Measurements from ENCODE around the gene ACTL8. TPM values are rescaled to one million over a fixed set of nuclear protein-coding genes. Genes with fewer than 3 reads are reported as not detected.

The ACTL8 gene
- total RNA-seq, 4 donors from 2014 or later: not detected

DNA sequence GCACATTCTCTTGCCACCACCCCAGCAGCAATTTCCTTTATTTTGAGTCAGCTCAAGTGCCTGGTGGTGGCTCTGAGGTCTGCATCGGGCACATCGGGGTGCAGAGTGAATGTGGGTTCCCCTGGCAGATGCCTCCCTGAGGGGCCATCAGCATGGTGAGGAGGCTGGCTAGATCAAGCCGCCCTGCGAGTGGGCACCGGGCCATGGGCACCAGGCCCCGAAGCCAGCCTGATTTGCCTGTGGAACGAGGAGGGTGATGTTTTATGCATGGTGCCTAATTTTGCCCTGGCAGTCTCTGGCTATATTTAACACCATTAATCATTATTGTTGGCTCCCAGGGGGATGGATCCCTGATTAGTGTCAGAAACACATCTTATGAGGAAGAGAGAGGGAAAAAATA, 36.3 kb downstream of the ACTL8 start:
- H3K4me3 ChIP-seq: no peak overlapping the region
- H3K36me3 ChIP-seq: no peaks in the 10 kb centered on the region
- no peak overlapping the region for H3K27ac ChIP-seq
- TF ChIP-seq POLR2A (IDR thresholded peaks at IDR 0.05) (no peak), EP300 (IDR thresholded peaks at IDR 0.05) (no peak)
- TF ChIP-seq, protein P1, sequence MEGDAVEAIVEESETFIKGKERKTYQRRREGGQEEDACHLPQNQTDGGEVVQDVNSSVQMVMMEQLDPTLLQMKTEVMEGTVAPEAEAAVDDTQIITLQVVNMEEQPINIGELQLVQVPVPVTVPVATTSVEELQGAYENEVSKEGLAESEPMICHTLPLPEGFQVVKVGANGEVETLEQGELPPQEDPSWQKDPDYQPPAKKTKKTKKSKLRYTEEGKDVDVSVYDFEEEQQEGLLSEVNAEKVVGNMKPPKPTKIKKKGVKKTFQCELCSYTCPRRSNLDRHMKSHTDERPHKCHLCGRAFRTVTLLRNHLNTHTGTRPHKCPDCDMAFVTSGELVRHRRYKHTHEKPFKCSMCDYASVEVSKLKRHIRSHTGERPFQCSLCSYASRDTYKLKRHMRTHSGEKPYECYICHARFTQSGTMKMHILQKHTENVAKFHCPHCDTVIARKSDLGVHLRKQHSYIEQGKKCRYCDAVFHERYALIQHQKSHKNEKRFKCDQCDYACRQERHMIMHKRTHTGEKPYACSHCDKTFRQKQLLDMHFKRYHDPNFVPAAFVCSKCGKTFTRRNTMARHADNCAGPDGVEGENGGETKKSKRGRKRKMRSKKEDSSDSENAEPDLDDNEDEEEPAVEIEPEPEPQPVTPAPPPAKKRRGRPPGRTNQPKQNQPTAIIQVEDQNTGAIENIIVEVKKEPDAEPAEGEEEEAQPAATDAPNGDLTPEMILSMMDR (IDR thresholded peaks at IDR 0.05): no peak
- H3K9me3 ChIP-seq: no peaks in the 10 kb centered on the region
- 87 to 91% methylated on average over 7 of the region's 7 CpGs for WGBS, 2 donors
- peaks cover 0 to 36% of the 10 kb centered on the region in 2 donors for H3K27me3 ChIP-seq
- no peak for DNase-seq (ENCODE audit: low spot score in 2 of 2)
- no peaks in the 10 kb centered on the region for H3K4me1 ChIP-seq

DNA sequence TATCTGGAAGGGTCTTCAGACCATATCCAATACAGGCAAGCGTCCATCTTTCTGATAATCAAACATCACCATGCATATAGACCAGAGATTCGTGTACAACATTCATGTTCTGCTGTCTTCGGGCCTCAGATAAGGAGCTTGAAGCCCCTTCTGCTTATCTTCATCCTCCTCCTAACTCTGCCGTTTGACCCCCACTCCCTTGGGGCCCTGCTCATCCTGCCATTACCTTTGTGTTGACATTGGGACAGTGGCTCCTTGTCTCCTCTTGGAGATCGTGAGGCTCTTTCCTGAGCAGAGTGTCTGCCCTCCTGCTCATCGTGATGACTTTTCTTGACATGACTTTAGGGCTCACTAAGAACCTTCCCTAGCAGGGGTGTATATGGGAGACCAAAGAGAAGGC, 37.3 kb downstream of the ACTL8 start:
- Histone ChIP-seq H3K9me3 (no peaks in the 10 kb centered on the region), H3K27ac (no peak overlapping the region), H3K36me3 (no peaks in the 10 kb centered on the region), H3K27me3 (peaks cover 0 to 30% of the 10 kb centered on the region in 2 donors), H3K4me1 (no peaks in the 10 kb centered on the region), H3K4me3 (no peak overlapping the region)
- no peak for DNase-seq (ENCODE audit: low spot score in 2 of 2)
- WGBS, 2 donors: 77 to 82% methylated on average over 6 of the region's 6 CpGs
- TF ChIP-seq, protein P1 (IDR thresholded peaks at IDR 0.05): no peak
- TF ChIP-seq EP300 (IDR thresholded peaks at IDR 0.05): no peak
- no peak for TF ChIP-seq POLR2A (IDR thresholded peaks at IDR 0.05)

DNA sequence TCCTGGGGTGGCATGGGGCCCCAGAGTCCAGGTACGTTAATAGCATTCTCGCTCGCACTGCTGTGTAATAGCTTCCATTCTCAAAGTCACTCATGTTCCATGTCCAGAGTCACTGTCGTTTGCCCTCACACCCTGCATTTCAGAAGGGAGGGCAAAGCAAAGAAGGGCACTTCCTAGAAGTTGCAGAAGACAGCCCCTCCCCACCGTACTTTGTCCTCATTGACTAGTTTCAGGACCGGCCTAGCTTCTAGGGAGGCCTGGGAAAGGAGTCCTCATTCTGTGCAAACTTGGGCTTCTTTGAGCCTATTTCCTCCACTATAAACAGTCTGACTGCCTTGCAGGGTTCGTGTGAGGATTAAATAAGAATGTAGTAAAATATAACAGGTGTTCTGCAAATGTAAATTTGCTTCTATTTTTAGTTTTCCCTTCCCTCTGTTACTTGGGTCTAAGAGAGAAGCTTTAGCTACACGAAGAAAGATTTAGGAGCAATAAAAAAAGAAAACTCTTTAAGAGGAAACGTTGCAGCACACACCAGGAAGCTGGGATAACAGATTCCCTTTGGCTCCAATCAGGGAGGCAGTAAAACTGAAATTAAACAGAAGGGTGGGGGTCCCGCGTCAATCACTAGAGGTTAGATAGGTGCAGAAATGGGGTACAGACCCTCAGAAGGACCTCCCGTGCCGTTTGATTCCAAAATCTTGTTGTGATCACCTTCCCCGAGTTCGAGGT, 40.1 kb downstream of the ACTL8 start:
- 45 to 46% methylated on average over 15 of the region's 15 CpGs for WGBS, 2 donors
- H3K27ac ChIP-seq: no peak overlapping the region
- DNase-seq (ENCODE audit: low spot score in 2 of 2): no peak
- no peaks in the 10 kb centered on the region for H3K9me3 ChIP-seq
- TF ChIP-seq EP300 (IDR thresholded peaks at IDR 0.05) (no peak), POLR2A (IDR thresholded peaks at IDR 0.05) (no peak)
- TF ChIP-seq, protein P1 (IDR thresholded peaks at IDR 0.05): no peak
- H3K36me3 ChIP-seq: no peaks in the 10 kb centered on the region
- H3K4me1 ChIP-seq: no peaks in the 10 kb centered on the region
- no peak overlapping the region for H3K4me3 ChIP-seq
- H3K27me3 ChIP-seq: peaks cover 0 to 27% of the 10 kb centered on the region in 2 donors

DNA sequence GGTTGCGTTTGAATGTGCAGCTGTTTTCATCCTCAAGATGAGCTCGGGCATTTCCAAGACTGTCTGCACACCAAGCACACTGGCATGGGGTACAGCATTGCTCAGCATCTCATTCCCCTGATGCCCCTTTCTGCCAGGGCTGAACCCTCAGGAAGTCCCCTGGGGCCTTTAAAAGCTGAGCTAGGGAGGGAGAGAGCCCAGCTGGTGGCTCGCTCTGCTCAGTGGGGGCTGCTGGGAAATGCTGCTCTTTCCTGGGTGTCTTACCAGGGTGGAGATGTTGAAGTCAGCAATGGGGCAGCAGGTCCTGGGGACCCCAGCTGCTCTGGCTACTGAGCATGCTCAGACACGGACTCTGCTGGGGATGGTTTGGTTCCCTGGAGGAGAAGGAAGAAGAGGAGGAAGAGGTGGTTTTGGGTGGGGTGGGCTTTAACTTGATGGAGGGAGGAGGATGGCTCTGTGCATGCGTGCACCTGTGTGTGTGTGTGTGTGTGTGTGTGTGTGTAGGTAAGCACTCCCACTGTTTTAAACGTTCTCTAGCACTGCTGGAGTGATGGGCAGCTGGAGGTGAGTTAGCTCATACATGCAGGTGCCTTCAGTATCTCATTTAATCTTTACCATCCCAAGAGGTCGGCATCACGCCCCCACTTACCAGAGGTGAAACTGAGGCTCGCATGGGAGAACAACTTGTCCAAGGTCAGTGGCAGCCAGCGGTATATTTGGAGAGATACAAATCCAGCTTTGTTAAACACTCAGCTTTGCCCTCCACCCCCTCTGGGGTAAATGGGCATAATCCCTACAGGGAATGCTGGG, 40.9 kb downstream of the ACTL8 start:
- TF ChIP-seq EP300 (IDR thresholded peaks at IDR 0.05): no peak
- no peak for TF ChIP-seq POLR2A (IDR thresholded peaks at IDR 0.05)
- TF ChIP-seq, protein P1 (IDR thresholded peaks at IDR 0.05): no peak
- no peak for DNase-seq (ENCODE audit: low spot score in 2 of 2)
- no peaks in the 10 kb centered on the region for H3K9me3 ChIP-seq
- H3K27me3 ChIP-seq: peaks cover 0 to 27% of the 10 kb centered on the region in 2 donors
- WGBS, 2 donors: 60 to 62% methylated on average over 10 of the region's 10 CpGs
- H3K4me3 ChIP-seq: no peak overlapping the region
- H3K36me3 ChIP-seq: no peaks in the 10 kb centered on the region
- H3K27ac ChIP-seq: no peak overlapping the region
- no peaks in the 10 kb centered on the region for H3K4me1 ChIP-seq

DNA sequence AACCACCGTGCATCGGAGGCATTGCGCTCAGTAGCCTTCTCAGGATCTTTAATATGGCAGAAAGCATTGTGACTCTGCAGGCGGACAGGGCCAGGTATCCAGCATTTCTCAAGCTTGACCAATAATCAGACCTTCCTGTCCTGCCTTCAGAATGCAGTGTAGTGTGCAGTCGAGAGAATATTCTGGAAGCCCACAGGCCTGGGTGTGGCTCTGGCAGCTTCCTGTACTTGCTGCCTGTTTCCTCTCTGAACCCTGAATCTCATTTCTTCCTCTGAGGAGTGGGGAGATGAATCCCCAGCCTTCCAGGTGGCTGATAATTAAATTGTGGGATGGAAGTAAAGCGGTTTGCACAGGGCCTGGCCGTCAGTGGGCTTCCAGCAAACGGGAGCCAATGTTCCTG, 42.3 kb downstream of the ACTL8 start:
- no peak for TF ChIP-seq POLR2A (IDR thresholded peaks at IDR 0.05)
- no peak for TF ChIP-seq EP300 (IDR thresholded peaks at IDR 0.05)
- TF ChIP-seq, protein P1 (IDR thresholded peaks at IDR 0.05): no peak
- WGBS, 2 donors: 65 to 67% methylated on average over 8 of the region's 8 CpGs
- Histone ChIP-seq H3K4me1 (no peaks in the 10 kb centered on the region), H3K36me3 (no peaks in the 10 kb centered on the region), H3K4me3 (no peak overlapping the region), H3K27me3 (peaks cover 0 to 21% of the 10 kb centered on the region in 2 donors), H3K27ac (no peak overlapping the region), H3K9me3 (no peaks in the 10 kb centered on the region)
- DNase-seq (ENCODE audit: low spot score in 2 of 2): no peak

All from tibial nerve (tissue), 4 donors.